Vagina (tissue), 2 donors: ENCODE data around the gene HTR5A. TPM values are rescaled to one million over a fixed set of nuclear protein-coding genes. Genes with fewer than 3 reads are reported as not detected.

ENCODE experiments used
- DNase-seq, 2 donors: peaks; one replicate each; pipeline ENCODE4 v3.0.0-alpha.2; 2017; ENCODE audit errors: extremely low spot score in 2 of 2
- H3K27ac ChIP-seq: fragments of 200-600 bp; sonication (generic); one replicate; pipeline ENCODE4 v1.5.1; 2019
- H3K27me3 ChIP-seq: fragments of 200-600 bp; sonication (generic); one replicate; pipeline ENCODE4 v1.5.1; 2019
- H3K36me3 ChIP-seq, 2 donors: fragments of 200-600 bp; sonication (generic); one replicate each; pipeline ENCODE4 v1.5.1; 2017 to 2019
- H3K4me1 ChIP-seq: fragments of 200-600 bp; sonication (generic); one replicate; pipeline ENCODE4 v1.5.1; 2019
- H3K4me3 ChIP-seq, 2 donors: fragments of 200-600 bp; sonication (generic); 1 replicate in 1 of 2; 2 replicates in 1 of 2; pipeline ENCODE4 v1.5.1; 2016 to 2019
- H3K9me3 ChIP-seq: fragments of 200-600 bp; sonication (generic); one replicate; pipeline ENCODE4 v1.5.1; 2019
- CTCF ChIP-seq, 3 experiments: fragments of 450-650 bp in 2 of 3; fragments of 200-600 bp in 1 of 3; sonication (generic) in 1 of 3; IDR thresholded peaks; one replicate each; pipeline ENCODE4 v1.5.1; 2017 to 2019; ENCODE audit warnings: antibody characterized with exemption in 3 of 3, mild to moderate bottlenecking in 2 of 3, moderate library complexity in 2 of 3
- POLR2A ChIP-seq, 2 donors: fragments of 450-650 bp; IDR thresholded peaks; one replicate each; pipeline ENCODE4 v1.6.1; 2017; ENCODE audit warnings: antibody characterized with exemption in 2 of 2, mild to moderate bottlenecking in 2 of 2, moderate library complexity in 2 of 2
- POLR2AphosphoS5 ChIP-seq, 2 donors: sonication (generic); formaldehyde crosslinking; IDR thresholded peaks; one replicate each; pipeline ENCODE4 v1.9.0; 2017; ENCODE audit warnings: antibody characterized with exemption in 2 of 2, mild to moderate bottlenecking in 2 of 2, low read depth in 1 of 2; ENCODE audit not compliant: insufficient read depth in 1 of 2
- intact Hi-C: fragments of 100-400 bp; cut with DNase I; formaldehyde crosslinking; loops from one replicate; pipeline ENCODE4 v1.15.1; 2023
- total RNA-seq: library from RNA; depleted of rRNA; stranded (reverse); fragments of >200 nt; gene quantifications from one replicate; pipeline ENCODE4 v1.2.3, GENCODE V29; 2016

The HTR5A gene
- total RNA-seq, 1 donor from 2014 or later, result not detected

GRCh38 chr7:155054761-155055160 is 15.4 kb upstream of the HTR5A start:
- Histone ChIP-seq H3K27me3 (no peaks in the 10 kb centered on the region), H3K4me3 (no peak overlapping the region), H3K4me1 (no peaks in the 10 kb centered on the region), H3K27ac (no peak overlapping the region), H3K36me3 (no peaks in the 10 kb centered on the region), H3K9me3 (no peaks in the 10 kb centered on the region)
- intact Hi-C loops, result no loop called here
- no peak for DNase-seq
- no peak for TF ChIP-seq POLR2AphosphoS5 (IDR thresholded peaks at IDR 0.05; ENCODE audit: insufficient read depth in 1 of 2, low read depth in 1 of 2)
- no peak for TF ChIP-seq CTCF (IDR thresholded peaks at IDR 0.05)
- TF ChIP-seq POLR2A (IDR thresholded peaks at IDR 0.05), result no peak

- Histone ChIP-seq H3K27ac (no peak overlapping the region), H3K36me3 (no peaks in the 10 kb centered on the region), H3K4me1 (no peaks in the 10 kb centered on the region), H3K9me3 (no peaks in the 10 kb centered on the region), H3K27me3 (no peaks in the 10 kb centered on the region), H3K4me3 (no peak overlapping the region)
- DNase-seq, result no peak
- TF ChIP-seq POLR2A (IDR thresholded peaks at IDR 0.05) (no peak), POLR2AphosphoS5 (IDR thresholded peaks at IDR 0.05; ENCODE audit: insufficient read depth in 1 of 2, low read depth in 1 of 2) (no peak), CTCF (IDR thresholded peaks at IDR 0.05) (no peak)
- intact Hi-C loops, result no loop called here
These were observed 13.0 kb upstream of the HTR5A start for GRCh38 chr7:155057076-155057475.

GRCh38 chr7:155058896-155059295 is 11.2 kb upstream of the HTR5A start:
- H3K27ac ChIP-seq, result no peak overlapping the region
- intact Hi-C loops, result no loop called here
- no peak for TF ChIP-seq POLR2AphosphoS5 (IDR thresholded peaks at IDR 0.05; ENCODE audit: insufficient read depth in 1 of 2, low read depth in 1 of 2)
- TF ChIP-seq CTCF (IDR thresholded peaks at IDR 0.05), result no peak
- no peak for TF ChIP-seq POLR2A (IDR thresholded peaks at IDR 0.05)
- no peaks in the 10 kb centered on the region for H3K9me3 ChIP-seq
- H3K27me3 ChIP-seq, result no peaks in the 10 kb centered on the region
- no peaks in the 10 kb centered on the region for H3K4me1 ChIP-seq
- no peak for DNase-seq
- H3K4me3 ChIP-seq, result no peak overlapping the region
- H3K36me3 ChIP-seq, result no peaks in the 10 kb centered on the region

GRCh38 chr7:155059703-155060102 is 10.4 kb upstream of the HTR5A start:
- Histone ChIP-seq H3K4me1 (no peaks in the 10 kb centered on the region), H3K36me3 (no peaks in the 10 kb centered on the region), H3K27ac (no peak overlapping the region), H3K27me3 (no peaks in the 10 kb centered on the region), H3K4me3 (no peak overlapping the region), H3K9me3 (no peaks in the 10 kb centered on the region)
- TF ChIP-seq POLR2AphosphoS5 (IDR thresholded peaks at IDR 0.05; ENCODE audit: insufficient read depth in 1 of 2, low read depth in 1 of 2) (no peak), CTCF (IDR thresholded peaks at IDR 0.05) (no peak), POLR2A (IDR thresholded peaks at IDR 0.05) (no peak)
- intact Hi-C loops, result no loop called here
- DNase-seq, result no peak

- no peaks in the 10 kb centered on the region for H3K36me3 ChIP-seq
- no peaks in the 10 kb centered on the region for H3K9me3 ChIP-seq
- DNase-seq, result no peak
- H3K4me1 ChIP-seq, result no peaks in the 10 kb centered on the region
- TF ChIP-seq CTCF (IDR thresholded peaks at IDR 0.05), result no peak
- no peak for TF ChIP-seq POLR2AphosphoS5 (IDR thresholded peaks at IDR 0.05; ENCODE audit: insufficient read depth in 1 of 2, low read depth in 1 of 2)
- no peak for TF ChIP-seq POLR2A (IDR thresholded peaks at IDR 0.05)
- H3K27me3 ChIP-seq, result no peaks in the 10 kb centered on the region
- intact Hi-C loops, result no loop called here
- no peak overlapping the region for H3K27ac ChIP-seq
- no peak overlapping the region for H3K4me3 ChIP-seq
These were observed 7.7 kb upstream of the HTR5A start for GRCh38 chr7:155062411-155062810.
